Testis (tissue), 2 donors: ENCODE measurements around the gene MOV10L1.

Experiments
- POLR2A ChIP-seq: fragments of 450-650 bp; IDR thresholded peaks from one replicate; pipeline ENCODE4 v1.6.1; 2017; ENCODE audit warnings: antibody characterized with exemption, mild to moderate bottlenecking, moderate library complexity
- TF ChIP-seq, protein P1 (sequence below), 3 experiments: fragments of 450-650 bp in 2 of 3; fragments of 200-600 bp in 1 of 3; sonication (generic) in 1 of 3; IDR thresholded peaks; one replicate each; pipeline ENCODE4 v1.5.1; 2016 to 2019; ENCODE audit warnings: antibody characterized with exemption in 3 of 3, mild to moderate bottlenecking in 2 of 3, moderate library complexity in 1 of 3

DNA sequence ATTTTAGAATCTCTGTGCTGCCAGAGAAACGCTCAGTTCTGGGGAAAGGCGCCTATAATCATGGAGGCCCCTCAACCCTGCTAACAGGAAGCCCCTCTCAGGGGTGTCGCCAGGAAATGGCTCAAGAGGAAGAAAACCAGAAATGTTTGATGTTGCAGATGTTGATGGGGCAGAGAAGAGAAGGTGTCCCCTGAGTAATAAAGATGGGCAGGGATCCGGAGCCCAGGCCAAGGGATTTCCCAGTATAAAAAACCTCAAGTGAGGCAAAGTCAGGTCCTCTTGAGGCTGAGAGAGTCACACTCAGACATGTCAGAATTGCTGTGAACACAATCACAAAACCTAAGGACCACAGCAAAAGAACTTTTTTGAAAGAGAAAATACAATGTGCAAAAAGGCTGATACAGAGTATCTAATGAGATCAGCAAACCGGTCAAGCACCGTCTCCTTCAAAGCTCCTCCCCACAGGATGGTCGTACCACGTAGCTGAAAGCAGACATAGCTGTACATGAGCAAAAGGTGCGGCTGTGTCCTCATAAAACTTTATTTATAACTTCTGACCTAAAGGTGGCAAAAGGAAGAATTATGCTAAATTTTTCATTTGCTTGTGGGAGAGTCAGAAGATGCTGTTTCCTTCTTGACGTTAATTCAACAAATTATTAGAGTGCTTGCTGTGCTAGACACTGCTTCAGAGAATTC, 12.2 kb downstream of the MOV10L1 start:
- TF ChIP-seq, protein P1, sequence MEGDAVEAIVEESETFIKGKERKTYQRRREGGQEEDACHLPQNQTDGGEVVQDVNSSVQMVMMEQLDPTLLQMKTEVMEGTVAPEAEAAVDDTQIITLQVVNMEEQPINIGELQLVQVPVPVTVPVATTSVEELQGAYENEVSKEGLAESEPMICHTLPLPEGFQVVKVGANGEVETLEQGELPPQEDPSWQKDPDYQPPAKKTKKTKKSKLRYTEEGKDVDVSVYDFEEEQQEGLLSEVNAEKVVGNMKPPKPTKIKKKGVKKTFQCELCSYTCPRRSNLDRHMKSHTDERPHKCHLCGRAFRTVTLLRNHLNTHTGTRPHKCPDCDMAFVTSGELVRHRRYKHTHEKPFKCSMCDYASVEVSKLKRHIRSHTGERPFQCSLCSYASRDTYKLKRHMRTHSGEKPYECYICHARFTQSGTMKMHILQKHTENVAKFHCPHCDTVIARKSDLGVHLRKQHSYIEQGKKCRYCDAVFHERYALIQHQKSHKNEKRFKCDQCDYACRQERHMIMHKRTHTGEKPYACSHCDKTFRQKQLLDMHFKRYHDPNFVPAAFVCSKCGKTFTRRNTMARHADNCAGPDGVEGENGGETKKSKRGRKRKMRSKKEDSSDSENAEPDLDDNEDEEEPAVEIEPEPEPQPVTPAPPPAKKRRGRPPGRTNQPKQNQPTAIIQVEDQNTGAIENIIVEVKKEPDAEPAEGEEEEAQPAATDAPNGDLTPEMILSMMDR (IDR thresholded peaks at IDR 0.05), result no peak
- TF ChIP-seq POLR2A, result no peak
